Mucosa of stomach (tissue), 1 donor: ENCODE results near the gene AGAP3.

ENCODE experiments used
- H3K27me3 ChIP-seq: one replicate; pipeline ENCODE4 v1.7.0; 2013; ENCODE audit warnings: mild to moderate bottlenecking, low read length; ENCODE audit not compliant: control insufficient read depth, insufficient read depth
- H3K36me3 ChIP-seq: one replicate; pipeline ENCODE4 v1.7.0; 2013; ENCODE audit warnings: low read length; ENCODE audit not compliant: control insufficient read depth, insufficient read depth
- H3K4me1 ChIP-seq: one replicate; pipeline ENCODE4 v1.7.0; 2013; ENCODE audit warnings: mild to moderate bottlenecking, low read length; ENCODE audit not compliant: control insufficient read depth, insufficient read depth
- H3K4me3 ChIP-seq: one replicate; pipeline ENCODE4 v1.7.0; 2013; ENCODE audit warnings: low read length
- H3K9ac ChIP-seq: one replicate; pipeline ENCODE4 v1.7.0; 2013; ENCODE audit warnings: mild to moderate bottlenecking, low read length, moderate library complexity
- H3K9me3 ChIP-seq: one replicate; pipeline ENCODE4 v1.7.0; 2013; ENCODE audit warnings: mild to moderate bottlenecking, low read length, moderate library complexity; ENCODE audit not compliant: control insufficient read depth
- donor health status: Pancreatic carcinoma.

AGAP3 gene

GRCh38 chr7:151069841-151070573, 16.3 kb upstream of the AGAP3 start:
- Histone ChIP-seq H3K27me3 (no peaks in the 10 kb centered on the region), H3K9me3 (no peaks in the 10 kb centered on the region), H3K9ac (no peak overlapping the region), H3K4me3 (no peak overlapping the region), H3K4me1 (no peaks in the 10 kb centered on the region), H3K36me3 (peaks cover 16% of the 10 kb centered on the region)

- Histone ChIP-seq H3K9me3 (no peaks in the 10 kb centered on the region), H3K9ac (no peak overlapping the region), H3K27me3 (no peaks in the 10 kb centered on the region), H3K36me3 (peaks cover 16% of the 10 kb centered on the region), H3K4me3 (no peak overlapping the region), H3K4me1 (no peaks in the 10 kb centered on the region)
These were observed 15.7 kb upstream of the AGAP3 start for GRCh38 chr7:151070574-151070960.

GRCh38 chr7:151071032-151071866, 15.0 kb upstream of the AGAP3 start:
- H3K4me3 ChIP-seq: no peak overlapping the region
- H3K36me3 ChIP-seq: peaks cover 15% of the 10 kb centered on the region
- H3K4me1 ChIP-seq: no peaks in the 10 kb centered on the region
- H3K27me3 ChIP-seq: no peaks in the 10 kb centered on the region
- no peaks in the 10 kb centered on the region for H3K9me3 ChIP-seq
- no peak overlapping the region for H3K9ac ChIP-seq

- H3K9me3 ChIP-seq: no peaks in the 10 kb centered on the region
- H3K4me3 ChIP-seq: no peak overlapping the region
- H3K4me1 ChIP-seq: peaks cover 14% of the 10 kb centered on the region
- no peaks in the 10 kb centered on the region for H3K27me3 ChIP-seq
- peaks cover 11% of the 10 kb centered on the region for H3K36me3 ChIP-seq
- H3K9ac ChIP-seq: no peak overlapping the region
These were observed 12.3 kb upstream of the AGAP3 start for GRCh38 chr7:151073990-151074389.

- Histone ChIP-seq H3K27me3 (no peaks in the 10 kb centered on the region), H3K9ac (no peak overlapping the region), H3K9me3 (no peaks in the 10 kb centered on the region), H3K36me3 (peaks cover 11% of the 10 kb centered on the region), H3K4me3 (no peak overlapping the region), H3K4me1 (peaks cover 23% of the 10 kb centered on the region)
These were observed 11.2 kb upstream of the AGAP3 start for GRCh38 chr7:151074817-151075661.

- no peak overlapping the region for H3K9ac ChIP-seq
- H3K4me3 ChIP-seq: no peak overlapping the region
- H3K4me1 ChIP-seq: peaks cover 24% of the 10 kb centered on the region
- peaks cover 11% of the 10 kb centered on the region for H3K36me3 ChIP-seq
- no peaks in the 10 kb centered on the region for H3K9me3 ChIP-seq
- H3K27me3 ChIP-seq: no peaks in the 10 kb centered on the region
These were observed 10.7 kb upstream of the AGAP3 start for GRCh38 chr7:151075662-151075971.

GRCh38 chr7:151075978-151076426, 10.3 kb upstream of the AGAP3 start:
- Histone ChIP-seq H3K27me3 (no peaks in the 10 kb centered on the region), H3K36me3 (peaks cover 11% of the 10 kb centered on the region), H3K4me1 (peaks cover 27% of the 10 kb centered on the region), H3K4me3 (no peak overlapping the region), H3K9me3 (no peaks in the 10 kb centered on the region), H3K9ac (no peak overlapping the region)

- Histone ChIP-seq H3K36me3 (peaks cover 11% of the 10 kb centered on the region), H3K4me1 (peaks cover 38% of the 10 kb centered on the region), H3K4me3 (no peak overlapping the region)
These were observed 9.2 kb upstream of the AGAP3 start for GRCh38 chr7:151076863-151077704.

GRCh38 chr7:151077705-151078232, 8.5 kb upstream of the AGAP3 start:
- H3K4me3 ChIP-seq: no peak overlapping the region
- H3K9ac ChIP-seq: no peak overlapping the region
- no peaks in the 10 kb centered on the region for H3K27me3 ChIP-seq
- H3K9me3 ChIP-seq: no peaks in the 10 kb centered on the region
- H3K4me1 ChIP-seq: peaks cover 45% of the 10 kb centered on the region
- H3K36me3 ChIP-seq: peaks cover 11% of the 10 kb centered on the region

More at GRCh38 chr7:151076863-151077704, 9.2 kb upstream of the AGAP3 start:
- Histone ChIP-seq H3K9me3 (no peaks in the 10 kb centered on the region), H3K27me3 (no peaks in the 10 kb centered on the region), H3K9ac (no peak overlapping the region)

- H3K36me3 ChIP-seq: peaks cover 11% of the 10 kb centered on the region
These were observed 7.8 kb upstream of the AGAP3 start for GRCh38 chr7:151078233-151079040.

More at GRCh38 chr7:151078233-151079040, 7.8 kb upstream of the AGAP3 start:
- Histone ChIP-seq H3K27me3 (no peaks in the 10 kb centered on the region), H3K4me1 (peaks cover 45% of the 10 kb centered on the region), H3K9ac (no peak overlapping the region), H3K4me3 (no peak overlapping the region), H3K9me3 (no peaks in the 10 kb centered on the region)
